Choroid plexus epithelial cell (primary cell): ENCODE results near the gene NAPSA.

ENCODE experiments used
- DNase-seq: peaks from one replicate; pipeline ENCODE4 v3.0.0-alpha.2; 2010; ENCODE audit warnings: low read depth
- H3K4me3 ChIP-seq: 2 replicates; pipeline ENCODE4 v1.5.1; 2011; ENCODE audit warnings: low read depth, mild to moderate bottlenecking, control low read depth, low read length, moderate library complexity
- TF ChIP-seq, protein P1 (sequence below): conservative IDR thresholded peaks from 2 replicates; pipeline ENCODE4 v1.5.1; 2011; ENCODE audit warnings: low read depth, mild to moderate bottlenecking, control low read depth, inconsistent platforms, low read length, moderate library complexity

The NAPSA gene

DNA sequence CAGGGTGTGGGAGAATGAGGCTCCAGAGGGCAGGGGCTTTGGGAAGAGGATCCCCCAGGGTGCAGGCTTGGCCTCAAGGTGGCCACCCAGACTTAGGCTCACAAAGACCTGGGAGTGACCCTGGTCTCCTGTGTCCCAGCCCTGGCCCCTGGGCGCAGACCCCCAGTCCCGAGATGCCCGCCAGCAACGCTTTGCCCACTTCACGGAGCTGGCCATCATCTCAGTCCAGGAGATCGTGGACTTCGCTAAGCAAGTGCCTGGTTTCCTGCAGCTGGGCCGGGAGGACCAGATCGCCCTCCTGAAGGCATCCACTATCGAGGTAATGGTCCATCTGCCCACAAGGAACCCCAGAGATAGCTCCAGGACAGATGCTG lies 13.4 kb upstream of the NAPSA start:
- TF ChIP-seq, protein P1, sequence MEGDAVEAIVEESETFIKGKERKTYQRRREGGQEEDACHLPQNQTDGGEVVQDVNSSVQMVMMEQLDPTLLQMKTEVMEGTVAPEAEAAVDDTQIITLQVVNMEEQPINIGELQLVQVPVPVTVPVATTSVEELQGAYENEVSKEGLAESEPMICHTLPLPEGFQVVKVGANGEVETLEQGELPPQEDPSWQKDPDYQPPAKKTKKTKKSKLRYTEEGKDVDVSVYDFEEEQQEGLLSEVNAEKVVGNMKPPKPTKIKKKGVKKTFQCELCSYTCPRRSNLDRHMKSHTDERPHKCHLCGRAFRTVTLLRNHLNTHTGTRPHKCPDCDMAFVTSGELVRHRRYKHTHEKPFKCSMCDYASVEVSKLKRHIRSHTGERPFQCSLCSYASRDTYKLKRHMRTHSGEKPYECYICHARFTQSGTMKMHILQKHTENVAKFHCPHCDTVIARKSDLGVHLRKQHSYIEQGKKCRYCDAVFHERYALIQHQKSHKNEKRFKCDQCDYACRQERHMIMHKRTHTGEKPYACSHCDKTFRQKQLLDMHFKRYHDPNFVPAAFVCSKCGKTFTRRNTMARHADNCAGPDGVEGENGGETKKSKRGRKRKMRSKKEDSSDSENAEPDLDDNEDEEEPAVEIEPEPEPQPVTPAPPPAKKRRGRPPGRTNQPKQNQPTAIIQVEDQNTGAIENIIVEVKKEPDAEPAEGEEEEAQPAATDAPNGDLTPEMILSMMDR = no peak
- no peak for DNase-seq
- H3K4me3 ChIP-seq = no peak overlapping the region

DNA sequence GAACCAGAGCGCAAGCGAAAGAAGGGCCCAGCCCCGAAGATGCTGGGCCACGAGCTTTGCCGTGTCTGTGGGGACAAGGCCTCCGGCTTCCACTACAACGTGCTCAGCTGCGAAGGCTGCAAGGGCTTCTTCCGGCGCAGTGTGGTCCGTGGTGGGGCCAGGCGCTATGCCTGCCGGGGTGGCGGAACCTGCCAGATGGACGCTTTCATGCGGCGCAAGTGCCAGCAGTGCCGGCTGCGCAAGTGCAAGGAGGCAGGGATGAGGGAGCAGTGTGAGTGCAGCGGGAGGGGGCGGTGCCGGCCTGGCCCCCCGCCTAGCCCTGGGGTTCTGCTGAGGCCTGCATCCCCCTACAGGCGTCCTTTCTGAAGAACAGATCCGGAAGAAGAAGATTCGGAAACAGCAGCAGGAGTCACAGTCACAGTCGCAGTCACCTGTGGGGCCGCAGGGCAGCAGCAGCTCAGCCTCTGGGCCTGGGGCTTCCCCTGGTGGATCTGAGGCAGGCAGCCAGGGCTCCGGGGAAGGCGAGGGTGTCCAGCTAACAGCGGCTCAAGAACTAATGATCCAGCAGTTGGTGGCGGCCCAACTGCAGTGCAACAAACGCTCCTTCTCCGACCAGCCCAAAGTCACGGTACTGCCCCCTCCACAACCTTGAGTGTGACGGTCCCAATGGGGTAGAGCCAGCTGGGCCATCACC lies 12.9 kb upstream of the NAPSA start:
- no peak overlapping the region for H3K4me3 ChIP-seq
- TF ChIP-seq, protein P1 = no peak
- no peak for DNase-seq

DNA sequence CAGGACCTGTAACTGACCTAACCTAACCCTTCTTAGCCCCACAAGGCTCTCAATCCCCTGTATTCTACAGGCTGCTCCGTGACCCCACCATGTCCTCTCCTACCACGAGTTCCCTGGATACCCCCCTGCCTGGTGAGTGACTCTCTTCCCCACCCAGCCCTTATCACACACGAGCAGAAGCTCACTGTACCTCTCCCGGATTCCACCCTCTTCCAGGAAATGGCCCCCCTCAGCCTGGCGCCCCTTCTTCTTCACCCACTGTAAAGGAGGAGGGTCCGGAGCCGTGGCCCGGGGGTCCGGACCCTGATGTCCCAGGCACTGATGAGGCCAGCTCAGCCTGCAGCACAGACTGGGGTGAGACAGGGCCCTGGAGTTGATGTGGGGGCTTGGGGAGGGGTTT lies 12.1 kb upstream of the NAPSA start:
- no peak overlapping the region for H3K4me3 ChIP-seq
- DNase-seq = no peak
- TF ChIP-seq, protein P1 = no peak

DNA sequence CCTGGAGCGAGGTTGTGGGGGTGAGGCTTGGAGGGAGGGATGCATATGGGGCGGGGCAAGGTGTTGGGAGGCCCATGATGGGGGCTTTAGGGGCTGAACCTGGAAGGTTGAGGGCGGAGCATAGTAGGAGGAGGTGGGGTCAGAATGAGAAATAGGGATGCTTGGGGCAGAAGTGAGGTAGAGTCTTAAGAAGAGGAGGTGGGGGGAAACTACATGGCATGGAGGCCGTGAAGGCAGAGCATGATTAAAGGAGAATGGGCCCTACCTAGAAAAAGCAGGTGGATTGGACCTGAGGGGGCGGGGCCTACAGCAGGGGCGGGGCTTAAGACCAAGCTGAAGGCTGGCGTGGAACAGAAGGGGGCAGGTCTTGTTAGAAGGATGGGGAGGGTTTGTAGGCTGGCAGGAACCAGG lies 11.6 kb upstream of the NAPSA start:
- peak; percentile 23 for DNase-seq
- H3K4me3 ChIP-seq = peak overlapping the region; percentile 43
- TF ChIP-seq, protein P1 = no peak

DNA sequence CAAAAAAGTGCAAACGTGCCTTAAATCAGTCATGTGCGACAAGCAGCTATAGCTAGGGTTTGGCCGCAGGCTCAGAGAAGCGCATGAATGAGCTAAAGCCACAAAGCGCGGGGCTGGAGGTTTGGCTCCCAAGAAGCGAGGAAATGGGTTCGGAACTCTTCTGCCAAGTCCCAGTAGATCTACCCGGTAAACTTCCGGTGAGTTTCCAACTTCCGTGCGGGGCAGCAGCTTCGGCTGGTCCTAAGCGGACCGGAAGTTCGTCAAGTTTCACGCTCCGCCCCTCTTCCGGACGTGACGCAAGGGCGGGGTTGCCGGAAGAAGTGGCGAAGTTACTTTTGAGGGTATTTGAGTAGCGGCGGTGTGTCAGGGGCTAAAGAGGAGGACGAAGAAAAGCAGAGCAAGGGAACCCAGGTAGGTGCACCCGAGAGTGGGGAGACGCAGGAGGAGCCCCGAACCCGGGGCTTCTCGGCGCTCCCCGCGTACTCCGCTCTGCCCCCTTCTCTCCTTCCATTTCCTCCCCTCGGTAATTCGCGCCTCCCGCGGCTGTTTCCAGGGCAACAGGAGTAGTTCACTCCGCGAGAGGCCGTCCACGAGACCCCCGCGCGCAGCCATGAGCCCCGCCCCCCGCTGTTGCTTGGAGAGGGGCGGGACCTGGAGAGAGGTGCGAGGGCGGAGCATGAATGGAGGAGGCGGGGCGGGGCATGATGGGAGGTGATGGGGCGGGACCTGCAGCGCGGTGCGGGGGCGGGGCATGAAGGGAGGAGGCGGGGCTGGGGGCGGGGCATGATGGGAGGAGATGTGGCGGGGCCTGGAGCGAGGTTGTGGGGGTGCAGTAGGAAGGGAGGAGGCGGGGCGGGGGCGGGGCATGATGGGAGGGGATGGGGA lies 11.0 kb upstream of the NAPSA start, which contains the start of gene NR1H2:
TSS of gene NR1H2 (plus strand) at position 292 of the 885 bp plus-strand sequence. CDS start 1,149 bp downstream, outside the sequence.
- TF ChIP-seq, protein P1 = no peak
- peak within 1 kb of the TSS; percentile 95 for H3K4me3 ChIP-seq
- peak; percentile 99 for DNase-seq

DNA sequence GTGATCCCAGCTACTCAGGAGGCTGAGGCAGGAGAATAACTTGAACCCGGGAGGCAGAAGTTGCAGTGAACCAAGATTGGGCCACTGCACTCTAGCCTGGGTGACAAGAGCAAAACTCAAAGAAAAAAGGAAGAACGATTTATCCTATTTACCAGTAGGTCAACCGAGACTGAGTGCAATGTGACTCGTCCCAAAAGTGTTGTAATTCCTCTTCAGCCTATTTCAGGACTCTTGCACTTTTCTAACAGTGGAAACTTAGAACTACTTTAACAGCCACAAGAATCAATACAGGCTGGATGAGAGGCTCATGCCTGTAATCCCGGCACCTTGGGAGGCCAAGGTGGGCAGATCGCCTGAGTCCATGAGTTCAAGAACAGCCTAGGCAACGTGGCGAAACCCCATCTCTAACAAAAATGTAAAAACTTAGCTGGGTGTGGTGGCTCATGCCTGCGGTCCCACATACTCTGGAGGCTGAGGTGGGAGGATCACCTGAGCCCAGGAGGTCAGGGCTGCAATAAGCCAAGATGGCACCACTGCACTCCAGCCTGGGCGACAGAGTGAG lies 6.6 kb upstream of the NAPSA start:
- H3K4me3 ChIP-seq = no peak overlapping the region
- TF ChIP-seq, protein P1 = no peak
- DNase-seq = no peak
